ENCODE measurements around the gene PFKP.

The PFKP gene

GRCh38 chr10:3031490-3031889 is 35.9 kb upstream of the PFKP start:
- Histone ChIP-seq H3K36me3 (ENCODE audit: control insufficient read depth, insufficient read depth, low read length) (no peaks in the 10 kb centered on the region), H3K4me1 (ENCODE audit: control insufficient read depth, insufficient read depth, low read length) (no peaks in the 10 kb centered on the region), H3K9me3 (ENCODE audit: control insufficient read depth, low read length) (no peaks in the 10 kb centered on the region), H3K27me3 (ENCODE audit: control insufficient read depth, insufficient read depth, low read length, poor library complexity, severe bottlenecking) (no peaks in the 10 kb centered on the region), H3K4me3 (ENCODE audit: insufficient read depth, low read depth, low read length) (no peak overlapping the region), H3K27ac (ENCODE audit: insufficient read depth, low read depth, low read length, poor library complexity, severe bottlenecking) (no peak overlapping the region)
- WGBS, 2 experiments: 80 to 91% methylated on average over 4 of the region's 4 CpGs

GRCh38 chr10:3033925-3034324 is 33.4 kb upstream of the PFKP start:
- WGBS, 2 experiments: 92 to 95% methylated on average over 4 to 5 of the region's 5 CpGs
- H3K27me3 ChIP-seq (ENCODE audit: control insufficient read depth, insufficient read depth, low read length, poor library complexity, severe bottlenecking): no peaks in the 10 kb centered on the region
- H3K9me3 ChIP-seq (ENCODE audit: control insufficient read depth, low read length): no peaks in the 10 kb centered on the region
- H3K27ac ChIP-seq (ENCODE audit: insufficient read depth, low read depth, low read length, poor library complexity, severe bottlenecking): no peak overlapping the region
- H3K4me3 ChIP-seq (ENCODE audit: insufficient read depth, low read depth, low read length): no peak overlapping the region
- no peaks in the 10 kb centered on the region for H3K36me3 ChIP-seq (ENCODE audit: control insufficient read depth, insufficient read depth, low read length)
- H3K4me1 ChIP-seq (ENCODE audit: control insufficient read depth, insufficient read depth, low read length): no peaks in the 10 kb centered on the region

GRCh38 chr10:3034616-3035015 is 32.7 kb upstream of the PFKP start:
- Histone ChIP-seq H3K36me3 (ENCODE audit: control insufficient read depth, insufficient read depth, low read length) (no peaks in the 10 kb centered on the region), H3K4me3 (ENCODE audit: insufficient read depth, low read depth, low read length) (no peak overlapping the region), H3K27me3 (ENCODE audit: control insufficient read depth, insufficient read depth, low read length, poor library complexity, severe bottlenecking) (no peaks in the 10 kb centered on the region), H3K9me3 (ENCODE audit: control insufficient read depth, low read length) (no peaks in the 10 kb centered on the region), H3K4me1 (ENCODE audit: control insufficient read depth, insufficient read depth, low read length) (no peaks in the 10 kb centered on the region), H3K27ac (ENCODE audit: insufficient read depth, low read depth, low read length, poor library complexity, severe bottlenecking) (no peak overlapping the region)
- 92 to 95% methylated on average over 3 to 4 of the region's 4 CpGs for WGBS, 2 experiments

- Histone ChIP-seq H3K27ac (ENCODE audit: insufficient read depth, low read depth, low read length, poor library complexity, severe bottlenecking) (no peak overlapping the region), H3K4me1 (ENCODE audit: control insufficient read depth, insufficient read depth, low read length) (no peaks in the 10 kb centered on the region)
- WGBS, 2 experiments: 86 to 94% methylated on average over 8 of the region's 8 CpGs
Measured at GRCh38 chr10:3036155-3037021, 31.0 kb upstream of the PFKP start.

GRCh38 chr10:3037182-3037581 is 30.2 kb upstream of the PFKP start:
- 93 to 94% methylated on average over 4 of the region's 4 CpGs for WGBS, 2 experiments
- H3K9me3 ChIP-seq (ENCODE audit: control insufficient read depth, low read length): no peaks in the 10 kb centered on the region
- no peak overlapping the region for H3K4me3 ChIP-seq (ENCODE audit: insufficient read depth, low read depth, low read length)
- H3K27ac ChIP-seq (ENCODE audit: insufficient read depth, low read depth, low read length, poor library complexity, severe bottlenecking): no peak overlapping the region
- no peaks in the 10 kb centered on the region for H3K4me1 ChIP-seq (ENCODE audit: control insufficient read depth, insufficient read depth, low read length)
- no peaks in the 10 kb centered on the region for H3K36me3 ChIP-seq (ENCODE audit: control insufficient read depth, insufficient read depth, low read length)
- no peaks in the 10 kb centered on the region for H3K27me3 ChIP-seq (ENCODE audit: control insufficient read depth, insufficient read depth, low read length, poor library complexity, severe bottlenecking)

More at GRCh38 chr10:3036155-3037021, 31.0 kb upstream of the PFKP start:
- Histone ChIP-seq H3K36me3 (ENCODE audit: control insufficient read depth, insufficient read depth, low read length) (no peaks in the 10 kb centered on the region), H3K27me3 (ENCODE audit: control insufficient read depth, insufficient read depth, low read length, poor library complexity, severe bottlenecking) (no peaks in the 10 kb centered on the region), H3K4me3 (ENCODE audit: insufficient read depth, low read depth, low read length) (no peak overlapping the region), H3K9me3 (ENCODE audit: control insufficient read depth, low read length) (no peaks in the 10 kb centered on the region)

- Histone ChIP-seq H3K27ac (ENCODE audit: insufficient read depth, low read depth, low read length, poor library complexity, severe bottlenecking) (no peak overlapping the region), H3K9me3 (ENCODE audit: control insufficient read depth, low read length) (no peaks in the 10 kb centered on the region), H3K27me3 (ENCODE audit: control insufficient read depth, insufficient read depth, low read length, poor library complexity, severe bottlenecking) (no peaks in the 10 kb centered on the region), H3K36me3 (ENCODE audit: control insufficient read depth, insufficient read depth, low read length) (no peaks in the 10 kb centered on the region), H3K4me3 (ENCODE audit: insufficient read depth, low read depth, low read length) (no peak overlapping the region), H3K4me1 (ENCODE audit: control insufficient read depth, insufficient read depth, low read length) (peaks cover 8% of the 10 kb centered on the region)
- WGBS, 2 experiments: 80% methylated on average over 1 of the region's 1 CpG
Measured at GRCh38 chr10:3040069-3040468, 27.3 kb upstream of the PFKP start.

GRCh38 chr10:3042589-3042988 is 24.8 kb upstream of the PFKP start:
- H3K4me1 ChIP-seq (ENCODE audit: control insufficient read depth, insufficient read depth, low read length): peaks cover 29% of the 10 kb centered on the region
- no peak overlapping the region for H3K4me3 ChIP-seq (ENCODE audit: insufficient read depth, low read depth, low read length)
- H3K36me3 ChIP-seq (ENCODE audit: control insufficient read depth, insufficient read depth, low read length): no peaks in the 10 kb centered on the region
- no peaks in the 10 kb centered on the region for H3K9me3 ChIP-seq (ENCODE audit: control insufficient read depth, low read length)
- no peaks in the 10 kb centered on the region for H3K27me3 ChIP-seq (ENCODE audit: control insufficient read depth, insufficient read depth, low read length, poor library complexity, severe bottlenecking)
- no peak overlapping the region for H3K27ac ChIP-seq (ENCODE audit: insufficient read depth, low read depth, low read length, poor library complexity, severe bottlenecking)
- 93 to 96% methylated on average over 10 of the region's 10 CpGs for WGBS, 2 experiments

- Histone ChIP-seq H3K27me3 (ENCODE audit: control insufficient read depth, insufficient read depth, low read length, poor library complexity, severe bottlenecking) (no peaks in the 10 kb centered on the region), H3K36me3 (ENCODE audit: control insufficient read depth, insufficient read depth, low read length) (no peaks in the 10 kb centered on the region), H3K27ac (ENCODE audit: insufficient read depth, low read depth, low read length, poor library complexity, severe bottlenecking) (no peak overlapping the region), H3K4me1 (ENCODE audit: control insufficient read depth, insufficient read depth, low read length) (peaks cover 39% of the 10 kb centered on the region), H3K9me3 (ENCODE audit: control insufficient read depth, low read length) (no peaks in the 10 kb centered on the region), H3K4me3 (ENCODE audit: insufficient read depth, low read depth, low read length) (no peak overlapping the region)
- 32 to 33% methylated on average over 15 to 16 of the region's 16 CpGs for WGBS, 2 experiments
Measured at GRCh38 chr10:3043512-3044368, 23.6 kb upstream of the PFKP start.

GRCh38 chr10:3045471-3046209 is 21.7 kb upstream of the PFKP start:
- WGBS, 2 experiments: 27 to 28% methylated on average over 11 of the region's 11 CpGs
- no peak overlapping the region for H3K4me3 ChIP-seq (ENCODE audit: insufficient read depth, low read depth, low read length)

More at GRCh38 chr10:3045471-3046209, 21.7 kb upstream of the PFKP start:
- H3K36me3 ChIP-seq (ENCODE audit: control insufficient read depth, insufficient read depth, low read length): no peaks in the 10 kb centered on the region
- H3K9me3 ChIP-seq (ENCODE audit: control insufficient read depth, low read length): no peaks in the 10 kb centered on the region
- H3K27ac ChIP-seq (ENCODE audit: insufficient read depth, low read depth, low read length, poor library complexity, severe bottlenecking): no peak overlapping the region
- H3K4me1 ChIP-seq (ENCODE audit: control insufficient read depth, insufficient read depth, low read length): peaks cover 39% of the 10 kb centered on the region
- no peaks in the 10 kb centered on the region for H3K27me3 ChIP-seq (ENCODE audit: control insufficient read depth, insufficient read depth, low read length, poor library complexity, severe bottlenecking)
